ENCODE data around the gene ARHGEF10L.

DNA sequence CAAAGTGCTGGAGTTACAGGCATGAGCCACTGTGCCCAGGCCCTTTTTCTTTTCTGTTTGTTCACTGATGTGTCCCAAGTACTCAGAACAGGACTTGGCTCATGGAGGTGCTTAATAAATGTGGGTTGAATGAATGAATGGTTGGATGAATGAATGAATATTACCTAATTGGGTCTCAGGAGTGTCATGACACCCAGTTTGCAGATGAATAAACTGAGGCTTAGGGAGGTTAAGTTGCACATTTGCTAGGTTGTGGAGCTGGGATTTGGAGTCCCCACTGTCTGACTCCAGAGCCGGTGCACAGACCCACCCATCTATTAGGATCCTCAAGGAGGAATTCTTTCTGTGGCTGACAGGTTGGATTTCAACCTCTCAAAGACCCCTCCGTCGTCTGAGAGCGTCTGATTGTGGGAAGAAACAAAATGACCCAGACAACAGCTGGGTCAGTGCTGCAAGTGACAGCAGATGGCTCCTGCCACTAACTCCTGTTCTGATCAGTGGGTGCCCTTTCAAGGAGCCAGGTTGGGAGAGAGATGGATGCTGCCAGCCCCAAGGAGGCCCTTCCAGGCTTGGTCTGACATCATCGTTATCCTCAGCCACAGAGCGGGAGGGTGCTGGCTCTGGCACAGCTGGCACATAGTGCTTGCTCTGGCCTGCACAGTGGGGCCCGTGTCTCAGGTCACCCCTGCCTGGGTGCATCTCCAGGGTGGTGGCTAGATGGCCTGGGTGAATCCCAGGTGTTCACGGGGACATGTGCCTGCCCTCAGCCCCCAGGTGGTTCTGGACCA, 24.2 kb downstream of the ARHGEF10L start:
- TF ChIP-seq, protein P1, sequence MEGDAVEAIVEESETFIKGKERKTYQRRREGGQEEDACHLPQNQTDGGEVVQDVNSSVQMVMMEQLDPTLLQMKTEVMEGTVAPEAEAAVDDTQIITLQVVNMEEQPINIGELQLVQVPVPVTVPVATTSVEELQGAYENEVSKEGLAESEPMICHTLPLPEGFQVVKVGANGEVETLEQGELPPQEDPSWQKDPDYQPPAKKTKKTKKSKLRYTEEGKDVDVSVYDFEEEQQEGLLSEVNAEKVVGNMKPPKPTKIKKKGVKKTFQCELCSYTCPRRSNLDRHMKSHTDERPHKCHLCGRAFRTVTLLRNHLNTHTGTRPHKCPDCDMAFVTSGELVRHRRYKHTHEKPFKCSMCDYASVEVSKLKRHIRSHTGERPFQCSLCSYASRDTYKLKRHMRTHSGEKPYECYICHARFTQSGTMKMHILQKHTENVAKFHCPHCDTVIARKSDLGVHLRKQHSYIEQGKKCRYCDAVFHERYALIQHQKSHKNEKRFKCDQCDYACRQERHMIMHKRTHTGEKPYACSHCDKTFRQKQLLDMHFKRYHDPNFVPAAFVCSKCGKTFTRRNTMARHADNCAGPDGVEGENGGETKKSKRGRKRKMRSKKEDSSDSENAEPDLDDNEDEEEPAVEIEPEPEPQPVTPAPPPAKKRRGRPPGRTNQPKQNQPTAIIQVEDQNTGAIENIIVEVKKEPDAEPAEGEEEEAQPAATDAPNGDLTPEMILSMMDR (IDR thresholded peaks at IDR 0.05; ENCODE audit: insufficient read depth, low read length): no peak
- TF ChIP-seq, protein P2, sequence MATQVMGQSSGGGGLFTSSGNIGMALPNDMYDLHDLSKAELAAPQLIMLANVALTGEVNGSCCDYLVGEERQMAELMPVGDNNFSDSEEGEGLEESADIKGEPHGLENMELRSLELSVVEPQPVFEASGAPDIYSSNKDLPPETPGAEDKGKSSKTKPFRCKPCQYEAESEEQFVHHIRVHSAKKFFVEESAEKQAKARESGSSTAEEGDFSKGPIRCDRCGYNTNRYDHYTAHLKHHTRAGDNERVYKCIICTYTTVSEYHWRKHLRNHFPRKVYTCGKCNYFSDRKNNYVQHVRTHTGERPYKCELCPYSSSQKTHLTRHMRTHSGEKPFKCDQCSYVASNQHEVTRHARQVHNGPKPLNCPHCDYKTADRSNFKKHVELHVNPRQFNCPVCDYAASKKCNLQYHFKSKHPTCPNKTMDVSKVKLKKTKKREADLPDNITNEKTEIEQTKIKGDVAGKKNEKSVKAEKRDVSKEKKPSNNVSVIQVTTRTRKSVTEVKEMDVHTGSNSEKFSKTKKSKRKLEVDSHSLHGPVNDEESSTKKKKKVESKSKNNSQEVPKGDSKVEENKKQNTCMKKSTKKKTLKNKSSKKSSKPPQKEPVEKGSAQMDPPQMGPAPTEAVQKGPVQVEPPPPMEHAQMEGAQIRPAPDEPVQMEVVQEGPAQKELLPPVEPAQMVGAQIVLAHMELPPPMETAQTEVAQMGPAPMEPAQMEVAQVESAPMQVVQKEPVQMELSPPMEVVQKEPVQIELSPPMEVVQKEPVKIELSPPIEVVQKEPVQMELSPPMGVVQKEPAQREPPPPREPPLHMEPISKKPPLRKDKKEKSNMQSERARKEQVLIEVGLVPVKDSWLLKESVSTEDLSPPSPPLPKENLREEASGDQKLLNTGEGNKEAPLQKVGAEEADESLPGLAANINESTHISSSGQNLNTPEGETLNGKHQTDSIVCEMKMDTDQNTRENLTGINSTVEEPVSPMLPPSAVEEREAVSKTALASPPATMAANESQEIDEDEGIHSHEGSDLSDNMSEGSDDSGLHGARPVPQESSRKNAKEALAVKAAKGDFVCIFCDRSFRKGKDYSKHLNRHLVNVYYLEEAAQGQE (IDR thresholded peaks at IDR 0.05; ENCODE audit: insufficient replicate concordance, low read depth): no peak
- TF ChIP-seq POLR2AphosphoS5 (IDR thresholded peaks at IDR 0.05; ENCODE audit: low read depth) (no peak), GABPA (IDR thresholded peaks at IDR 0.05; ENCODE audit: low read depth) (no peak), SPI1 (IDR thresholded peaks at IDR 0.05; ENCODE audit: borderline replicate concordance, low read depth) (no peak)
